ENCODE measurements around the gene ARHGAP23. TPM values are rescaled to one million over a fixed set of nuclear protein-coding genes. Genes with fewer than 3 reads are reported as not detected.

ARHGAP23 gene
- total RNA-seq, 3 donors from 2014 or later (not counting 1 experiment from before 2014, with no cell fraction given): 0.19 to 1.8 (median 1.7) TPM

DNA sequence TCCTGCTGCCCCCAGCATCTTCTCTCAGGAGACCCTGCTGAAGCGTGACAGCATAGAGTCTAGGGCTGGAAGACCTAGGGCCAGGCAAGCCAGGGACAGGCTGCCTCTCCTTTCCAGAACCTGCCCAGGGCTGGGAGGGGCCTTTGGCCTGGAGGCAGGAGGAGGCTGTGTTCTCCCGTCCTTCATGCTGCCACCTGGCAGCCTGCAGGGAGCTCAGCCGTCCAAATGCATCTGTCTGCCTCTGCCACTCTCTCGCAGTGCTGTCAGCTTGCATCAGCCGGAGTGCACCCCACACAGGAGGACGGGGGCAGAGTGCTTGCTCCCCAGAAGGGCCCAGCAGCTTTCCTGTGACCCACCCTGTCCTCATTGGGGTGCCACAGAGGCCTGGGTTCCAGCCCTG lies 31.3 kb downstream of the ARHGAP23 start:
- 77% methylated on average over 6 of the region's 6 CpGs for WGBS (ENCODE audit: insufficient coverage)
- peaks cover 20 to 23% of the 10 kb centered on the region in 2 donors for H3K27me3 Mint-ChIP-seq (ENCODE audit: low read depth in 2 of 2)
- no peaks in the 10 kb centered on the region for H3K36me3 Mint-ChIP-seq
- intact Hi-C loops (cut with micrococcal nuclease): no loop called here
- Histone ChIP-seq H3K9me3 (ENCODE audit: control insufficient read depth, insufficient read depth, low read length) (no peaks in the 10 kb centered on the region), H3K27ac (ENCODE audit: low read length) (no peak overlapping the region), H3K4me1 (ENCODE audit: control insufficient read depth, insufficient read depth, low read length) (no peaks in the 10 kb centered on the region), H3K27me3 (ENCODE audit: control insufficient read depth, insufficient read depth, low read length) (peaks cover 1% of the 10 kb centered on the region), H3K4me3 (ENCODE audit: low read length) (no peak overlapping the region), H3K36me3 (ENCODE audit: control insufficient read depth, insufficient read depth, low read length) (no peaks in the 10 kb centered on the region)
- peaks cover 0 to 5% of the 10 kb centered on the region in 2 donors for H3K4me1 Mint-ChIP-seq
- H3K27ac Mint-ChIP-seq: no peak overlapping the region
- ATAC-seq (no peak), DNase-seq (no peak)
- H3K9me3 Mint-ChIP-seq: no peaks in the 10 kb centered on the region
- H3K4me3 Mint-ChIP-seq: no peak overlapping the region
- TF ChIP-seq, protein P1, sequence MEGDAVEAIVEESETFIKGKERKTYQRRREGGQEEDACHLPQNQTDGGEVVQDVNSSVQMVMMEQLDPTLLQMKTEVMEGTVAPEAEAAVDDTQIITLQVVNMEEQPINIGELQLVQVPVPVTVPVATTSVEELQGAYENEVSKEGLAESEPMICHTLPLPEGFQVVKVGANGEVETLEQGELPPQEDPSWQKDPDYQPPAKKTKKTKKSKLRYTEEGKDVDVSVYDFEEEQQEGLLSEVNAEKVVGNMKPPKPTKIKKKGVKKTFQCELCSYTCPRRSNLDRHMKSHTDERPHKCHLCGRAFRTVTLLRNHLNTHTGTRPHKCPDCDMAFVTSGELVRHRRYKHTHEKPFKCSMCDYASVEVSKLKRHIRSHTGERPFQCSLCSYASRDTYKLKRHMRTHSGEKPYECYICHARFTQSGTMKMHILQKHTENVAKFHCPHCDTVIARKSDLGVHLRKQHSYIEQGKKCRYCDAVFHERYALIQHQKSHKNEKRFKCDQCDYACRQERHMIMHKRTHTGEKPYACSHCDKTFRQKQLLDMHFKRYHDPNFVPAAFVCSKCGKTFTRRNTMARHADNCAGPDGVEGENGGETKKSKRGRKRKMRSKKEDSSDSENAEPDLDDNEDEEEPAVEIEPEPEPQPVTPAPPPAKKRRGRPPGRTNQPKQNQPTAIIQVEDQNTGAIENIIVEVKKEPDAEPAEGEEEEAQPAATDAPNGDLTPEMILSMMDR (IDR thresholded peaks at IDR 0.05): no peak

DNA sequence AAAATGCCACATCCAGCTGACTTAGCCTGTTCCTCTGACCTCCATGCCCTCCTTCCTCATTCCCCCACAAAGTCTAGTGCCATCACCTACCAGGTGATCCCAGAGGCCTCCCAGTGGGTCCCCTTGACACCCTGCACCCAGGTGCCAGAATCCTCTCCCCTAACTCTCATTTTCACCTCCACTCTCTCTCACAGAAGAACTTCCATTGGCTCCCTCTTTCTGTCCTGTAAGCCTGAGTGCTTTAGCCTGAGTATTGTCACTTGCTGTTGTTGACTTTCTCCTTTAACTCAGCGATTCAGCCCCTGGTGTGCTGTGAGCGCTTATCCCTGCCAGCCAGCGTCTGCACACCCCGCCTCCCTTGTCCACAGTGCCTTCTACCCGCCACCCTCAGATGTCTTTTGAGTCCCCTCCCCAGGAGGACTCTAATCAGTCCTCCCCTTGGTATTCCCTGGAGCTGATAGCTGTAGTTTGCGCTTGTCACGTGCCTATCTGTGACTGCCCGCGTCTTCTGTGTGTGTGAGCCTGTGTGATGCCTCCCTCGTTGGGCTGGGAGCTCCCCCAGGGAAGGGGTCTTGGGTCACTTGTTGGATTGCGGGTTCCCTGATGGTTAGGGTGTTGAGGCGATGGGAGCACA lies 31.9 kb downstream of the ARHGAP23 start:
- H3K9me3 ChIP-seq (ENCODE audit: control insufficient read depth, insufficient read depth, low read length): no peaks in the 10 kb centered on the region
- peaks cover 13 to 16% of the 10 kb centered on the region in 2 donors for H3K27me3 Mint-ChIP-seq (ENCODE audit: low read depth in 2 of 2)
- H3K9me3 Mint-ChIP-seq: no peaks in the 10 kb centered on the region
- WGBS (ENCODE audit: insufficient coverage): 84% methylated on average over 12 of the region's 12 CpGs
- no peak for DNase-seq
- no peaks in the 10 kb centered on the region for H3K36me3 ChIP-seq (ENCODE audit: control insufficient read depth, insufficient read depth, low read length)
- H3K4me1 ChIP-seq (ENCODE audit: control insufficient read depth, insufficient read depth, low read length): no peaks in the 10 kb centered on the region
- H3K27ac ChIP-seq (ENCODE audit: low read length): no peak overlapping the region
- H3K36me3 Mint-ChIP-seq: no peaks in the 10 kb centered on the region
- no peaks in the 10 kb centered on the region for H3K27me3 ChIP-seq (ENCODE audit: control insufficient read depth, insufficient read depth, low read length)
- intact Hi-C loops (cut with micrococcal nuclease): no loop called here
- H3K4me1 Mint-ChIP-seq: no peaks in the 10 kb centered on the region
- no peak for ATAC-seq
- H3K4me3 ChIP-seq (ENCODE audit: low read length): no peak overlapping the region
- H3K27ac Mint-ChIP-seq: no peak overlapping the region
- TF ChIP-seq, protein P1 (IDR thresholded peaks at IDR 0.05): no peak
- no peak overlapping the region for H3K4me3 Mint-ChIP-seq

DNA sequence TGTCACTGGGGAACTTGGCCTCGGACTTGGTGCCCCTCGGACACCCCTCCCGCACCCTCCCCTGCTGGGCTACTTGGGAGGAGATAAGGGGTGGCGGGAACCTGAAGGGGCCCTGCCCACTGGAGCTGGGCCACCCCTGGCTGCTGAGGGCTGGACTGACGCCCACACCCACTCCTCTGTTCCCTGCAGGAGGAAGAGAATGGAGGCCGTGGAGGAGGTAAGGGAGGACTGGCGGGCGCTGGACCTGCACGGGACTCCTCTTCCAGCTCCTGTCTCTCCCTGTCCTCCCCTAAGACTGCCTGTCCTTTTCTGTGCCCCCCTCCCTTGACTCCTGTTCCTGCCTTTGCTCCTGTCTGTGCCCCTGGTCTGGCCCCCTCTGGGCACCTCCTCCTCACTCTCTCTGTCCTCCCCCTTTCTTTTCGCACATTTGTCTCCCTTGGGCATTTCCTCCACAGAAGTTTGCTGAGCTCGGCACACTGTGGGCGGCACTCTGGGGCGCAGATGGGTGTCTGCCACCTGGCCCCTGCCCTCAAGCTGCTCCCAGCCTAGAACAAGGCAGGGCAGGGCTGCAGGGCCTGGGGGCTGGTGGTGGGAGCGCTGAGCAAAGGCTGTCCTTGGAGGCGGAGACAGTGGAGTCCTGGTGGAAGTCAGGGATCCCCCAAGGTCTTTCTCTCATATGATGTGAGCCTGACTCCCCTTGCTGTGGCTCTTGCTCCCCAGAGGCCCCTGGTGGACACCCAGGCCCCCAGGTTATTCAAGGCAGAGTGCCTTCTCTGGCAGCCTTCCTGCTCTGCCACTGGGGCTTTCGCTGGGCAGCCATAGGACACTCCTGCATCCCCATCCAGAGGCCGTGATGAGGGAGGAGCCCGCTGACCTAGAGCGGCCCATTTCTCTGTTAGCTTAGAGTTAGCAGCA lies 32.7 kb downstream of the ARHGAP23 start:
- H3K27ac ChIP-seq (ENCODE audit: low read length): no peak overlapping the region
- no peaks in the 10 kb centered on the region for H3K36me3 ChIP-seq (ENCODE audit: control insufficient read depth, insufficient read depth, low read length)

More for the DNA sequence above, 32.7 kb downstream of the ARHGAP23 start:
- Histone ChIP-seq H3K9me3 (ENCODE audit: control insufficient read depth, insufficient read depth, low read length) (no peaks in the 10 kb centered on the region), H3K4me1 (ENCODE audit: control insufficient read depth, insufficient read depth, low read length) (no peaks in the 10 kb centered on the region), H3K4me3 (ENCODE audit: low read length) (no peak overlapping the region), H3K27me3 (ENCODE audit: control insufficient read depth, insufficient read depth, low read length) (no peaks in the 10 kb centered on the region)
- Mint-ChIP-seq H3K4me1 (no peaks in the 10 kb centered on the region), H3K36me3 (no peaks in the 10 kb centered on the region), H3K9me3 (no peaks in the 10 kb centered on the region), H3K4me3 (no peak overlapping the region), H3K27ac (no peak overlapping the region), H3K27me3 (ENCODE audit: low read depth in 2 of 2) (peaks cover 13 to 16% of the 10 kb centered on the region in 2 donors)
- TF ChIP-seq, protein P1 (IDR thresholded peaks at IDR 0.05): no peak
- WGBS (ENCODE audit: insufficient coverage): 83% methylated on average over 19 of the region's 19 CpGs
- intact Hi-C loops (cut with micrococcal nuclease): no loop called here
- DNase-seq (no peak), ATAC-seq (no peak)
